Endothelial cell (in vitro differentiated cells): ENCODE data around the gene SEMA3F. TPM values are rescaled to one million over a fixed set of nuclear protein-coding genes. Genes with fewer than 3 reads are reported as not detected.

ENCODE experiments used
- DNase-seq: peaks from one replicate; pipeline ENCODE4 v3.0.0; 2021; ENCODE audit warnings: low spot score
- H3K27ac Mint-ChIP-seq: one replicate; pipeline ENCODE4 v1.8.0; 2021; ENCODE audit warnings: mixed read lengths, inconsistent platforms; ENCODE audit not compliant: unreplicated experiment
- H3K27me3 Mint-ChIP-seq: one replicate; pipeline ENCODE4 v1.8.0; 2021; ENCODE audit warnings: mild to moderate bottlenecking, moderate library complexity, mixed read lengths, inconsistent platforms; ENCODE audit not compliant: unreplicated experiment
- H3K36me3 Mint-ChIP-seq: one replicate; pipeline ENCODE4 v1.8.0; 2021; ENCODE audit warnings: mild to moderate bottlenecking, low read depth, mixed read lengths, inconsistent platforms; ENCODE audit not compliant: unreplicated experiment
- H3K4me1 Mint-ChIP-seq: one replicate; pipeline ENCODE4 v1.8.0; 2021; ENCODE audit warnings: mild to moderate bottlenecking, mixed read lengths, inconsistent platforms; ENCODE audit not compliant: unreplicated experiment
- H3K4me3 Mint-ChIP-seq: one replicate; pipeline ENCODE4 v1.8.0; 2021; ENCODE audit warnings: mild to moderate bottlenecking, mixed read lengths, inconsistent platforms; ENCODE audit not compliant: unreplicated experiment
- H3K9me3 Mint-ChIP-seq: one replicate; pipeline ENCODE4 v1.8.0; 2021; ENCODE audit warnings: mixed read lengths, inconsistent platforms; ENCODE audit not compliant: unreplicated experiment
- total RNA-seq: library from RNA; stranded (reverse); fragmentation: NEBNext Ultra II Directional; extraction: Animal tissue kit (Norgen Biotek cat#: 25700); gene quantifications from one replicate; pipeline ENCODE4 v1.2.1, GENCODE V29; 2021; ENCODE audit not compliant: unreplicated experiment
- TF ChIP-seq, protein P1 (sequence below): fragments of 200-600 bp; sonication (generic); IDR thresholded peaks from one replicate; pipeline ENCODE4 v1.5.0; 2021; ENCODE audit warnings: antibody characterized with exemption; ENCODE audit not compliant: unreplicated experiment

The SEMA3F gene
- total RNA-seq, 1 donor from 2014 or later: 21.3 TPM

DNA sequence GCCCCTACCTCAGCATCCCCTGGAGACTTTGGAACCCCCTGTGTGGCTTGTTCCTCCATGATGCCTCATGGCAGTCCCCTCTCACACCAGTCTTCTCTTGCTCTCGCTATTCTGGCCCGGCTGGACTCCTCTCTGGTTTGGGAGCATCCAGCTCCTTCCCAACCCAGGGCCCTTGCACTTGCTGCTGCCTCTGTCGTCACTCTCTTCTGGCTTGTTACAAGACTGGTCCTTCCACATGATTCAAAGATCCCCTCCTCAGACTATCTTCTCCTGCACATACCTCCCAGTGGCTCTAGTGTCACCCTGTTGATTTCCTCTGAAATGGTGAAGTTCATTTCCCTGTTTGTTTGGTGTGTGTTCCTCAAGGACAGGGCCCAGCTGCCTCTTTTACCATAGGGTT, 74.4 kb downstream of the SEMA3F start:
- TF ChIP-seq, protein P1, sequence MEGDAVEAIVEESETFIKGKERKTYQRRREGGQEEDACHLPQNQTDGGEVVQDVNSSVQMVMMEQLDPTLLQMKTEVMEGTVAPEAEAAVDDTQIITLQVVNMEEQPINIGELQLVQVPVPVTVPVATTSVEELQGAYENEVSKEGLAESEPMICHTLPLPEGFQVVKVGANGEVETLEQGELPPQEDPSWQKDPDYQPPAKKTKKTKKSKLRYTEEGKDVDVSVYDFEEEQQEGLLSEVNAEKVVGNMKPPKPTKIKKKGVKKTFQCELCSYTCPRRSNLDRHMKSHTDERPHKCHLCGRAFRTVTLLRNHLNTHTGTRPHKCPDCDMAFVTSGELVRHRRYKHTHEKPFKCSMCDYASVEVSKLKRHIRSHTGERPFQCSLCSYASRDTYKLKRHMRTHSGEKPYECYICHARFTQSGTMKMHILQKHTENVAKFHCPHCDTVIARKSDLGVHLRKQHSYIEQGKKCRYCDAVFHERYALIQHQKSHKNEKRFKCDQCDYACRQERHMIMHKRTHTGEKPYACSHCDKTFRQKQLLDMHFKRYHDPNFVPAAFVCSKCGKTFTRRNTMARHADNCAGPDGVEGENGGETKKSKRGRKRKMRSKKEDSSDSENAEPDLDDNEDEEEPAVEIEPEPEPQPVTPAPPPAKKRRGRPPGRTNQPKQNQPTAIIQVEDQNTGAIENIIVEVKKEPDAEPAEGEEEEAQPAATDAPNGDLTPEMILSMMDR: no peak
- no peak for DNase-seq
- Mint-ChIP-seq H3K4me3 (peak overlapping the region; percentile 0), H3K36me3 (peaks cover 6% of the 10 kb centered on the region), H3K9me3 (no peaks in the 10 kb centered on the region), H3K27me3 (peaks cover 18% of the 10 kb centered on the region), H3K4me1 (peaks cover 23% of the 10 kb centered on the region), H3K27ac (peak overlapping the region; percentile 75)

DNA sequence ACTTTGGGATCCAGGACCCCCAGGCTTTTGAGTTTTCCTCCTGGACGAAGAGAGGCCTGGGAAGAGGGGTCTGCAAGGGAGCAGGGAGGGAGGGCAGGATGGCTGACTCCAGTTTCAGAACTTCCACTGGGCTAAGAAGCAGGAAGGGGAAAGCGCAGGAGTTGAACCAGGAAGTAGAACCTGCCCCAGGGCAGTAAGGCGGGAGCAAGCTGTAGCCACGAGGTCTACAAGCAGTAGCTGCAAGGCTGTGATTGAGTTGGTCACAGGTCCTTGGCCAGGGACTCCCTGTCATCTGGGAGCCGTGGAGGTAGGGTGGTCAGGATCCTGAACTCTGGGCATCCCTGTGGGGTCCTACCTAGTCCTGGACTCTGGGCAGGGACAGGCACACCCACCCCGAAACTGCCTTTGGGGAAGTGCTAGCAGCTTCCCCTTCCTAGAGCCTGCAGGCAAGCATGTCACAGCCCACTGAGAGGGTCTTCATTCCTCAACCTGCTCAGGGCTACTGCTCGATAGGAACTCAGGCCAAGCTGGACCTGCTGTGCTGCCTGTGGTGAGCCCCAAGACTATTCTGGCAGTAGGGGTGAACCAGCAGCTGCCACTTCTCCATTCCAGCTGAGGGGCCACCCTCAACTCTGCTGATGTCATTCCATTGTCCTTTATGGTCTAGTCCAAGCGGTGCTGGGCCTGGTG, 75.1 kb downstream of the SEMA3F start:
- peaks cover 23% of the 10 kb centered on the region for H3K4me1 Mint-ChIP-seq

DNA sequence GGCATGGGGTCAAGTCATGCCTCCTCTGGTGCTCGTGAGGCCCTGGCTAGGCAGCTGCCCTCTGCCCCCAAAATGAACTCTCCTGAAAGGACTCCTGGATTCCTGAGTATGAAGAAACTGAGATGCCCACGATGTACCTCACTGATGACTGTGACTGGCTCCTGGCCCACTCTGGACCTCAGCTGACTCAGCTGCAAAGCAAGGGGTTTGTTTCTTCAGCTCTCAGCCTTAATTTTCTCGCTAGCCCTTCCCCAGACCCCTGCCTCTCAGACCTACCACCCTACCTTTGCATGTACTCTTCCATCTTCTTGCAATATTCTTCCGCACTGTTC, 75.6 kb downstream of the SEMA3F start:
- no peak overlapping the region for H3K4me3 Mint-ChIP-seq
- no peaks in the 10 kb centered on the region for H3K9me3 Mint-ChIP-seq
- no peak for DNase-seq
- H3K27ac Mint-ChIP-seq: no peak overlapping the region
- peaks cover 6% of the 10 kb centered on the region for H3K36me3 Mint-ChIP-seq
- TF ChIP-seq, protein P1: no peak
- peaks cover 23% of the 10 kb centered on the region for H3K4me1 Mint-ChIP-seq
- H3K27me3 Mint-ChIP-seq: peaks cover 17% of the 10 kb centered on the region

More for the DNA sequence above, 75.1 kb downstream of the SEMA3F start:
- DNase-seq: no peak
- H3K9me3 Mint-ChIP-seq: no peaks in the 10 kb centered on the region
- peaks cover 17% of the 10 kb centered on the region for H3K27me3 Mint-ChIP-seq
- no peak overlapping the region for H3K4me3 Mint-ChIP-seq
- no peak overlapping the region for H3K27ac Mint-ChIP-seq
- TF ChIP-seq, protein P1: no peak
- H3K36me3 Mint-ChIP-seq: peaks cover 6% of the 10 kb centered on the region

DNA sequence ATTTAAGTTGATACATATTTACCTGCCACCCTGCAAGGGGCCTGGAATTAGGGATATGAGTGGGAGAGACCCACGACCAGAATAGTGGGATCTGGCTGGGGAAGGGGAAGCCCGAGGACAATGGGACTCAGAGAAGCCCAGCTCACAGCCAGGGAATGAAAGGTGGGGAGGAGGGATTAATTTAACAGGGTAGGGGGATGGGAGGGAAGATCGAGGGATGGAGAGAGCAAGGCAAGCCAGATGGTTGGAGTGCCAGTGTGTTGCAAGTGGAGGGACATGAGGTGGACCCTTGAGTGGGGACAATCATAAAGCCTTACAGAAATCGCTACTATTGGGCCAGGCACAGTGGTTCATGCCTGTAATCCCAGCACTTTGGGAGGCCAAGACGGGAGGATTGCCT, 76.5 kb downstream of the SEMA3F start:
- H3K27ac Mint-ChIP-seq: no peak overlapping the region
- no peak for DNase-seq
- H3K4me3 Mint-ChIP-seq: peak overlapping the region; percentile 21
- H3K36me3 Mint-ChIP-seq: peaks cover 6% of the 10 kb centered on the region
- H3K4me1 Mint-ChIP-seq: peaks cover 27% of the 10 kb centered on the region
- H3K27me3 Mint-ChIP-seq: peaks cover 21% of the 10 kb centered on the region
- TF ChIP-seq, protein P1: no peak
- no peaks in the 10 kb centered on the region for H3K9me3 Mint-ChIP-seq

DNA sequence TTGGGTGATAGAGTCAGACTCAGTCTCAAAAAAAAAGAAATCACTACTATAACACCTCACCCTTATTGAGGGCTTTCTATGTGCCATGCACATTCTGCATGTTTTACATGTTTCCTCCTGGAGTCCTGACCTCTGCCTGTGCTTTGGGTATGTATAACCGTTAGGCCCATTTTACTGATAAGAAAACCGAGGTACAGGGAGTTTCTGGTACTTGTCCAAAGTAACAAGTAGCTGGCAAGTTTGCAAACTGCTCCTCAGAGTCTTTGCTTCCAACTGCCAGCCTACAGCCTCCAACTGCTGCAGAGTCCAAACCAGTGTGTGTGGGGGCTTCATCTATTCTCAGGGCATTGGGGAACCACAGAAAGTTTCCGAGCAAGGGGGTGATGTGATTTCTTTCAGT, 77.2 kb downstream of the SEMA3F start:
- TF ChIP-seq, protein P1: no peak
- H3K9me3 Mint-ChIP-seq: no peaks in the 10 kb centered on the region
- H3K27ac Mint-ChIP-seq: no peak overlapping the region
- H3K27me3 Mint-ChIP-seq: peaks cover 21% of the 10 kb centered on the region
- no peak overlapping the region for H3K4me3 Mint-ChIP-seq
- no peak for DNase-seq
- H3K4me1 Mint-ChIP-seq: peaks cover 29% of the 10 kb centered on the region
- peaks cover 13% of the 10 kb centered on the region for H3K36me3 Mint-ChIP-seq
